Activated T-helper 9 cell treated with anti-CD3 and anti-CD28 coated beads, Interleukin-2, amount 50 U/mL, for 16 hours (primary cell): ENCODE results near the gene CCDC167.
"Not testable (repeated sequence)": the region's sequence is repeated elsewhere in the genome, so short reads cannot be mapped to it uniquely, and the experiment has no call there.

Experiments used
- DNase-seq: peaks from one replicate; pipeline ENCODE4 v3.0.0-alpha.2; 2020; ENCODE audit warnings: low read depth

The CCDC167 gene

GRCh38 chr6:37511201-37511600, 11.5 kb upstream of the CCDC167 start:
- no peak for DNase-seq

- DNase-seq = no peak
Observed at GRCh38 chr6:37507690-37508421, 8.2 kb upstream of the CCDC167 start.

- DNase-seq = no peak
Observed at GRCh38 chr6:37507077-37507476, 7.4 kb upstream of the CCDC167 start.

GRCh38 chr6:37506479-37506878, 6.8 kb upstream of the CCDC167 start:
- no peak for DNase-seq

GRCh38 chr6:37504024-37504423, 4.3 kb upstream of the CCDC167 start:
- no peak for DNase-seq

GRCh38 chr6:37503309-37503965, 3.7 kb upstream of the CCDC167 start:
- no peak for DNase-seq

GRCh38 chr6:37502703-37503291, 3.1 kb upstream of the CCDC167 start:
- DNase-seq = peak; percentile 39

- no peak for DNase-seq
Observed at GRCh38 chr6:37501632-37502491, 2.2 kb upstream of the CCDC167 start.

- not testable (repeated sequence) for DNase-seq
Observed at GRCh38 chr6:37500904-37501303, 1.2 kb upstream of the CCDC167 start.

GRCh38 chr6:37500294-37500608, 558 bp upstream of the CCDC167 start:
- no peak for DNase-seq

- no peak for DNase-seq
Observed at GRCh38 chr6:37496951-37497885, 2.5 kb downstream of the CCDC167 start.

GRCh38 chr6:37495244-37495934, 4.3 kb downstream of the CCDC167 start:
- DNase-seq = no peak

- no peak for DNase-seq
Observed at GRCh38 chr6:37493661-37493995, 6.1 kb downstream of the CCDC167 start.

- no peak for DNase-seq
Observed at GRCh38 chr6:37492991-37493660, 6.6 kb downstream of the CCDC167 start.

GRCh38 chr6:37492236-37492972, 7.3 kb downstream of the CCDC167 start:
- DNase-seq = no peak

GRCh38 chr6:37491830-37492208, 7.9 kb downstream of the CCDC167 start:
- DNase-seq = no peak

GRCh38 chr6:37491171-37491829, 8.4 kb downstream of the CCDC167 start:
- no peak for DNase-seq

GRCh38 chr6:37490536-37491170, 9.0 kb downstream of the CCDC167 start:
- no peak for DNase-seq
